Measurements from ENCODE around the gene HUNK.

DNA sequence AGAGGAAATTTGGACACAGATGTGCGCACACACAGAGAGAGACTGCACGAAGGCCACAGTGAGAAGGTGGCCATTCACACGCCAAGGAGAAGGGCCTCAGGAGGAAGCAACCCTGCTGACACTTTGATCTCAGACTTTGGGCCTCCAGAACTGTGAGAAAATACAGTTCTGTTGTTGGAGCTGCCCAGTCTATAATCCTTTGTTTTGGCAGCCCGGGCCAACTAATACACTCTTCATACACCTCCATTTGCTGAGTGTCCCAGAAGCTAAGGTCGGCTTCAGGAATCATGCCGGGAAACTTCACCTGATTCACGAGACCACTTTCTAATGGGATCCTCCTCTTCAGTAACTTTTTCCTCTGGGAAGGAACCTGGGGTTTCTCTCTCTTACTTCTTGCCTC, 23.2 kb downstream of the HUNK start:
- TF ChIP-seq, protein P1, sequence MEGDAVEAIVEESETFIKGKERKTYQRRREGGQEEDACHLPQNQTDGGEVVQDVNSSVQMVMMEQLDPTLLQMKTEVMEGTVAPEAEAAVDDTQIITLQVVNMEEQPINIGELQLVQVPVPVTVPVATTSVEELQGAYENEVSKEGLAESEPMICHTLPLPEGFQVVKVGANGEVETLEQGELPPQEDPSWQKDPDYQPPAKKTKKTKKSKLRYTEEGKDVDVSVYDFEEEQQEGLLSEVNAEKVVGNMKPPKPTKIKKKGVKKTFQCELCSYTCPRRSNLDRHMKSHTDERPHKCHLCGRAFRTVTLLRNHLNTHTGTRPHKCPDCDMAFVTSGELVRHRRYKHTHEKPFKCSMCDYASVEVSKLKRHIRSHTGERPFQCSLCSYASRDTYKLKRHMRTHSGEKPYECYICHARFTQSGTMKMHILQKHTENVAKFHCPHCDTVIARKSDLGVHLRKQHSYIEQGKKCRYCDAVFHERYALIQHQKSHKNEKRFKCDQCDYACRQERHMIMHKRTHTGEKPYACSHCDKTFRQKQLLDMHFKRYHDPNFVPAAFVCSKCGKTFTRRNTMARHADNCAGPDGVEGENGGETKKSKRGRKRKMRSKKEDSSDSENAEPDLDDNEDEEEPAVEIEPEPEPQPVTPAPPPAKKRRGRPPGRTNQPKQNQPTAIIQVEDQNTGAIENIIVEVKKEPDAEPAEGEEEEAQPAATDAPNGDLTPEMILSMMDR (IDR thresholded peaks at IDR 0.05), result no peak
- no peak for TF ChIP-seq GABPB1 (CRISPR knock-in tag; IDR thresholded peaks at IDR 0.05)
- TF ChIP-seq, protein P2, sequence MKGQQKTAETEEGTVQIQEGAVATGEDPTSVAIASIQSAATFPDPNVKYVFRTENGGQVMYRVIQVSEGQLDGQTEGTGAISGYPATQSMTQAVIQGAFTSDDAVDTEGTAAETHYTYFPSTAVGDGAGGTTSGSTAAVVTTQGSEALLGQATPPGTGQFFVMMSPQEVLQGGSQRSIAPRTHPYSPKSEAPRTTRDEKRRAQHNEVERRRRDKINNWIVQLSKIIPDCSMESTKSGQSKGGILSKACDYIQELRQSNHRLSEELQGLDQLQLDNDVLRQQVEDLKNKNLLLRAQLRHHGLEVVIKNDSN (CRISPR knock-in tag; IDR thresholded peaks at IDR 0.05), result no peak
- TF ChIP-seq, protein P3, sequence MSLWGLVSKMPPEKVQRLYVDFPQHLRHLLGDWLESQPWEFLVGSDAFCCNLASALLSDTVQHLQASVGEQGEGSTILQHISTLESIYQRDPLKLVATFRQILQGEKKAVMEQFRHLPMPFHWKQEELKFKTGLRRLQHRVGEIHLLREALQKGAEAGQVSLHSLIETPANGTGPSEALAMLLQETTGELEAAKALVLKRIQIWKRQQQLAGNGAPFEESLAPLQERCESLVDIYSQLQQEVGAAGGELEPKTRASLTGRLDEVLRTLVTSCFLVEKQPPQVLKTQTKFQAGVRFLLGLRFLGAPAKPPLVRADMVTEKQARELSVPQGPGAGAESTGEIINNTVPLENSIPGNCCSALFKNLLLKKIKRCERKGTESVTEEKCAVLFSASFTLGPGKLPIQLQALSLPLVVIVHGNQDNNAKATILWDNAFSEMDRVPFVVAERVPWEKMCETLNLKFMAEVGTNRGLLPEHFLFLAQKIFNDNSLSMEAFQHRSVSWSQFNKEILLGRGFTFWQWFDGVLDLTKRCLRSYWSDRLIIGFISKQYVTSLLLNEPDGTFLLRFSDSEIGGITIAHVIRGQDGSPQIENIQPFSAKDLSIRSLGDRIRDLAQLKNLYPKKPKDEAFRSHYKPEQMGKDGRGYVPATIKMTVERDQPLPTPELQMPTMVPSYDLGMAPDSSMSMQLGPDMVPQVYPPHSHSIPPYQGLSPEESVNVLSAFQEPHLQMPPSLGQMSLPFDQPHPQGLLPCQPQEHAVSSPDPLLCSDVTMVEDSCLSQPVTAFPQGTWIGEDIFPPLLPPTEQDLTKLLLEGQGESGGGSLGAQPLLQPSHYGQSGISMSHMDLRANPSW (CRISPR knock-in tag; conservative IDR thresholded peaks at IDR 0.05; ENCODE audit: low read depth), result no peak
- no peak for TF ChIP-seq ESRRA (CRISPR knock-in tag; IDR thresholded peaks at IDR 0.05; ENCODE audit: borderline replicate concordance)
- TF ChIP-seq ZNF232 (CRISPR knock-in tag; IDR thresholded peaks at IDR 0.05), result no peak
- TF ChIP-seq CREM (CRISPR knock-in tag; IDR thresholded peaks at IDR 0.05), result no peak
